ENCODE results near the gene PCBP3.

PCBP3 gene

GRCh38 chr21:45965084-45965809, 321.7 kb downstream of the PCBP3 start:
- H3K4me2 ChIP-seq = no peak overlapping the region
- no peak overlapping the region for H3K4me3 ChIP-seq (IDR thresholded peaks at IDR 0.05; ENCODE audit: insufficient read depth, low read depth, low read length)
- H3K27me3 ChIP-seq (ENCODE audit: insufficient read depth, low read depth) = peaks cover 38% of the 10 kb centered on the region; the same call in 1 of the 2 replicates
- TF ChIP-seq CTCF (conservative IDR thresholded peaks at IDR 0.05; ENCODE audit: low read depth, low read length) = no peak
- H3K4me1 ChIP-seq (ENCODE audit: low read depth, poor library complexity, severe bottlenecking) = no peaks in the 10 kb centered on the region
- H4K20me1 ChIP-seq (ENCODE audit: insufficient read depth) = no peaks in the 10 kb centered on the region
- no peak overlapping the region for H2AFZ ChIP-seq (ENCODE audit: low read depth)
- no peak overlapping the region for H3K27ac ChIP-seq
- H3K36me3 ChIP-seq (ENCODE audit: insufficient read depth) = no peaks in the 10 kb centered on the region
- no peak overlapping the region for H3K9ac ChIP-seq
- H3K79me2 ChIP-seq (ENCODE audit: insufficient read depth, low read depth) = no peaks in the 10 kb centered on the region

DNA sequence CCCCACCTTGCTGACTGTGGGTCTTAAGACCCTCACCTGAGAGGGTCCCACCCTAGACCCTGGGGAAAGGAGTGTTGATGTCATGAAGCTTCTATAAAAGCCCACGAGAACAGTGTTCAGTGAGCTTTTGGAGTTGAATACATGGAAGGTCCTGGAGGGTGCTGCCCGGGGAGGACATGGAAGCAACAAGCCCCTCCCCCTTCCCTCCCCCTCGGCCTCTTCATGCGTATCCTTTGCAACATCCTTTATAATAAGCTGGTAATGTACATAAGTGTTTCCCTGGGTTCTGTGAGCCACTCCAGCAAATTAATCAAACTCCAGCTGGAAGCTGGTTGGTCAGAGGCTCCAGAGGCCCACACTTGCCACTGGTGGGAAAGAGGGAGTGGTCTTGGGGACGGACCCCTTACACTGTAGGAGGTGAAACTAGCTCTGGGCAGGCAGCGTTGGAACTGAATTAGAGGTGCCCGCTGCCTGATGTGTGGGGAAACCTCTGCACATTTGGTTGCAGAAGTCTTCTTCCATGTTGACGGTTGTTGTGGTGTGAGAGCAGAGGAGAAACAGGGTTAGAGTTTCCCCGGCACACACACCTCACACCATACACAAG, 323.4 kb downstream of the PCBP3 start:
- no peak for TF ChIP-seq CTCF (conservative IDR thresholded peaks at IDR 0.05; ENCODE audit: low read depth, low read length)
- no peaks in the 10 kb centered on the region for H4K20me1 ChIP-seq (ENCODE audit: insufficient read depth)
- no peak overlapping the region for H3K4me2 ChIP-seq
- H3K27me3 ChIP-seq (ENCODE audit: insufficient read depth, low read depth) = peaks cover 50% of the 10 kb centered on the region
- H3K36me3 ChIP-seq (ENCODE audit: insufficient read depth) = no peaks in the 10 kb centered on the region
- no peak overlapping the region for H2AFZ ChIP-seq (ENCODE audit: low read depth)
- no peaks in the 10 kb centered on the region for H3K4me1 ChIP-seq (ENCODE audit: low read depth, poor library complexity, severe bottlenecking)
- H3K9ac ChIP-seq = no peak overlapping the region
- no peak overlapping the region for H3K27ac ChIP-seq
- no peak overlapping the region for H3K4me3 ChIP-seq (IDR thresholded peaks at IDR 0.05; ENCODE audit: insufficient read depth, low read depth, low read length)
- no peaks in the 10 kb centered on the region for H3K79me2 ChIP-seq (ENCODE audit: insufficient read depth, low read depth)

- Histone ChIP-seq H4K20me1 (ENCODE audit: insufficient read depth) (no peaks in the 10 kb centered on the region), H2AFZ (ENCODE audit: low read depth) (no peak overlapping the region), H3K4me3 (IDR thresholded peaks at IDR 0.05; ENCODE audit: insufficient read depth, low read depth, low read length) (no peak overlapping the region), H3K27me3 (ENCODE audit: insufficient read depth, low read depth) (peaks cover 60% of the 10 kb centered on the region), H3K9ac (no peak overlapping the region), H3K36me3 (ENCODE audit: insufficient read depth) (no peaks in the 10 kb centered on the region), H3K79me2 (ENCODE audit: insufficient read depth, low read depth) (no peaks in the 10 kb centered on the region), H3K27ac (no peak overlapping the region), H3K4me2 (no peak overlapping the region), H3K4me1 (ENCODE audit: low read depth, poor library complexity, severe bottlenecking) (no peaks in the 10 kb centered on the region)
- no peak for TF ChIP-seq CTCF (conservative IDR thresholded peaks at IDR 0.05; ENCODE audit: low read depth, low read length)
Measured at GRCh38 chr21:45969921-45970673, 326.6 kb downstream of the PCBP3 start.

DNA sequence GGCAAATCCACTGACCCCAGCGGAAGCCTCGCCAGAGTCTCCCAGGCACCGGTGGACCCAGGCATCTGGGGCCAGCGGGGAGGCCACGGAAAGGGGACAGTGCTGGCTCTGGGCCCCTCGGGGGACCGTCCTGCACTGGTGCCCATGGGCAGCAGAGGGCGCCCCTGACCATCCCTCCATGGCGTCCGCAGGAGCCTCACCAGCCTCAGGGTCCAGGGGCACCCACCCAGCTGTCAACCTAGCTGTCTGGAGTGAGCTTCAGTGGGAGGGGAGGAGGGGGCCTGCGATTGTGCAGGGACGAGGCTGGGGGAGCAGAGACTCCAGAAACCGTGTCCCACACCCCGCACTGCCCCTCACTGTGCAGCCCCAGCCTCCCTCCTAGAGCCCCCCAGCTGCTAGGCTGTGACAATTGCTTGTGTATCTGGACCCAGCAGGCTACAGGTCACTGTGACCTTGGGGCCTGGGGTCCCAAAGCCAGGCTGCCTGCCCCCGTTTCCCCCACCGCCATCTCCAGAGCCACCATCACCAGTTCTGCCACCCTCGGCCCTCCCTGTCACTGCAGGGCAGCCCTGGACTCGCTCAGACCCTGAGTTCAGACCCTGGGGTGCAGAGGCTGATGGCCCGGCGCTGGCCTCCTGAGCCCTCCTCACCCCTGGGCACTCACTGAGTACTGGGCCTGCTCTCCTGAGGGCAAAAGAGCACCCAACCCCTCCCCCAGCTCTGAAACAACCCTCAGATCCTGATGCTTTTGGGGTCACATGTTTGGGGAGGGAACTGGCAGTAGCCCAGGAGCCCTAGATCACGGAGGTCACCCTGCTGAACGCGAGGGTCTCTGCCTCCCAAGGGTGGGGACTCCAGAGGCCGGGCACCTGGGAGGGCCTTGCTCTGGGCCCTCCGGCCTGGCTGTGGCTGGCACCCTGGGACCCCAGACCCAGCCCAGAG, 327.4 kb downstream of the PCBP3 start:
- no peaks in the 10 kb centered on the region for H3K36me3 ChIP-seq (ENCODE audit: insufficient read depth)
- peak; percentile 69 for TF ChIP-seq CTCF (conservative IDR thresholded peaks at IDR 0.05; ENCODE audit: low read depth, low read length)
- H3K27ac ChIP-seq = no peak overlapping the region
- no peak overlapping the region for H3K4me3 ChIP-seq (IDR thresholded peaks at IDR 0.05; ENCODE audit: insufficient read depth, low read depth, low read length)
- no peak overlapping the region for H3K9ac ChIP-seq
- no peaks in the 10 kb centered on the region for H3K4me1 ChIP-seq (ENCODE audit: low read depth, poor library complexity, severe bottlenecking)
- no peaks in the 10 kb centered on the region for H3K79me2 ChIP-seq (ENCODE audit: insufficient read depth, low read depth)
- H3K27me3 ChIP-seq (ENCODE audit: insufficient read depth, low read depth) = peaks cover 65% of the 10 kb centered on the region
- no peaks in the 10 kb centered on the region for H4K20me1 ChIP-seq (ENCODE audit: insufficient read depth)
- H2AFZ ChIP-seq (ENCODE audit: low read depth) = no peak overlapping the region
- no peak overlapping the region for H3K4me2 ChIP-seq
